Gastrocnemius medialis (tissue), 4 donors: ENCODE results near the gene KIAA0319L. TPM values are rescaled to one million over a fixed set of nuclear protein-coding genes. Genes with fewer than 3 reads are reported as not detected.

Source experiments
- ATAC-seq, 2 donors: fragments of 150-250 bp; one replicate each; pipeline ENCODE4 v1.9.1; 2016
- DNase-seq, 2 donors: peaks; one replicate each; pipeline ENCODE4 v3.0.0-alpha.2; 2019
- H3K27ac ChIP-seq, 4 donors: fragments of 200-600 bp; sonication (generic); 1 replicate in 1 of 4; 2 replicates in 3 of 4; pipeline ENCODE4 v1.5.1; 2016 to 2018; ENCODE audit warnings: mild to moderate bottlenecking in 2 of 4, moderate library complexity in 1 of 4
- H3K27me3 ChIP-seq, 3 donors: fragments of 200-600 bp; sonication (generic) in 2 of 3; 1 replicate in 1 of 3; 2 replicates in 2 of 3; pipeline versions ENCODE4 v1.5.1 to v1.6.0; 2016 to 2019; ENCODE audit warnings: mild to moderate bottlenecking in 1 of 3, moderate library complexity in 1 of 3
- H3K36me3 ChIP-seq, 2 donors: fragments of 200-600 bp; sonication (generic) in 1 of 2; one replicate each; pipeline ENCODE4 v1.5.1; 2017 to 2018
- H3K4me1 ChIP-seq, 2 donors: fragments of 200-600 bp; sonication (generic) in 1 of 2; one replicate each; pipeline ENCODE4 v1.5.1; 2016 to 2017; ENCODE audit warnings: mild to moderate bottlenecking in 2 of 2
- H3K4me3 ChIP-seq, 4 donors: fragments of 200-600 bp; sonication (generic) in 3 of 4; 1 replicate in 1 of 4; 2 replicates in 3 of 4; pipeline ENCODE4 v1.5.1; 2016 to 2019; ENCODE audit warnings: mild to moderate bottlenecking in 2 of 4
- H3K9me3 ChIP-seq, 3 donors: fragments of 200-600 bp; sonication (generic) in 2 of 3; 1 replicate in 1 of 3; 2 replicates in 2 of 3; pipeline ENCODE4 v1.5.1; 2016 to 2019
- POLR2A ChIP-seq, 2 donors: fragments of 450-650 bp; IDR thresholded peaks; one replicate each; pipeline ENCODE4 v1.6.1; 2017; ENCODE audit warnings: antibody characterized with exemption in 2 of 2, mild to moderate bottlenecking in 2 of 2, moderate library complexity in 2 of 2
- in situ Hi-C, 4 donors: fragments of 200-750 bp; cut with MboI; loops; one replicate each; pipeline versions ENCODE4 v1.15.0 to v1.8.0; 2017; ENCODE audit warnings: low sequenced_read_pairs in 4 of 4
- intact Hi-C: fragments of 100-400 bp; cut with DNase I; formaldehyde crosslinking; loops from one replicate; pipeline ENCODE4 v1.15.1; 2023; ENCODE audit warnings: low total_unique reads
- total RNA-seq, 4 donors: library from RNA; depleted of rRNA; stranded (reverse); fragments of >200 nt; gene quantifications; one replicate each; pipeline versions ENCODE4 v1.1.0 to v1.2.3, GENCODE V29; 2016
- TF ChIP-seq, protein P1 (sequence below), 5 experiments: fragments of 450-650 bp in 3 of 5; fragments of 200-600 bp in 2 of 5; sonication (generic) in 2 of 5; IDR thresholded peaks in 4 of 5; conservative IDR thresholded peaks in 1 of 5; 1 replicate in 4 of 5; 2 replicates in 1 of 5; pipeline ENCODE4 v1.5.1; 2016 to 2019; ENCODE audit warnings: antibody characterized with exemption in 5 of 5, mild to moderate bottlenecking in 3 of 5, moderate library complexity in 3 of 5

The KIAA0319L gene
- total RNA-seq, 4 donors from 2014 or later: 44.4 to 85.0 (median 69.2) TPM

DNA sequence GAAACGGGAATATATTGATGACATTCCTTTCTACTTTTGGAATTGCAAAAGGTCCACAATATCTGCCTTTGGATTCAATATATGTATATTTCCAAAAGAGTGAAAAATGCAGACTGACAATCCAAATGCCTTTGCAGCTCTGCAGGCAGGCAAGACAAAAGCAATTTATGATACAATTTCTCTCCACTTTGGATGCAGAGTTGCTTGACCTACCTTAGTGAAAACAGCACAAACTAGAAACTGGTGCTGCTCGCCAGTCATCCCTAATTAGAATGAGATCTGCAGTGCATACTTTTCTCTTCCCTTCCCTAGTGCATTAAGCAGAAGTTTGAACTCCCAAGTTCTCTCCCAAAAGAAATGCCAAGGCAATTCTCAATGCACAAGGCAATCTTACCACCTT is 56.8 kb downstream of the KIAA0319L start:
- Histone ChIP-seq H3K27ac (no peak overlapping the region), H3K27me3 (no peaks in the 10 kb centered on the region), H3K9me3 (no peaks in the 10 kb centered on the region), H3K4me1 (peaks cover 0 to under 1% of the 10 kb centered on the region in 2 donors), H3K4me3 (no peak overlapping the region), H3K36me3 (no peaks in the 10 kb centered on the region)
- in situ Hi-C loops: no loop called here
- TF ChIP-seq, protein P1, sequence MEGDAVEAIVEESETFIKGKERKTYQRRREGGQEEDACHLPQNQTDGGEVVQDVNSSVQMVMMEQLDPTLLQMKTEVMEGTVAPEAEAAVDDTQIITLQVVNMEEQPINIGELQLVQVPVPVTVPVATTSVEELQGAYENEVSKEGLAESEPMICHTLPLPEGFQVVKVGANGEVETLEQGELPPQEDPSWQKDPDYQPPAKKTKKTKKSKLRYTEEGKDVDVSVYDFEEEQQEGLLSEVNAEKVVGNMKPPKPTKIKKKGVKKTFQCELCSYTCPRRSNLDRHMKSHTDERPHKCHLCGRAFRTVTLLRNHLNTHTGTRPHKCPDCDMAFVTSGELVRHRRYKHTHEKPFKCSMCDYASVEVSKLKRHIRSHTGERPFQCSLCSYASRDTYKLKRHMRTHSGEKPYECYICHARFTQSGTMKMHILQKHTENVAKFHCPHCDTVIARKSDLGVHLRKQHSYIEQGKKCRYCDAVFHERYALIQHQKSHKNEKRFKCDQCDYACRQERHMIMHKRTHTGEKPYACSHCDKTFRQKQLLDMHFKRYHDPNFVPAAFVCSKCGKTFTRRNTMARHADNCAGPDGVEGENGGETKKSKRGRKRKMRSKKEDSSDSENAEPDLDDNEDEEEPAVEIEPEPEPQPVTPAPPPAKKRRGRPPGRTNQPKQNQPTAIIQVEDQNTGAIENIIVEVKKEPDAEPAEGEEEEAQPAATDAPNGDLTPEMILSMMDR (IDR thresholded peaks at IDR 0.05 in 4 of 5, conservative IDR thresholded peaks at IDR 0.05 in 1 of 5): no peak
- no peak for TF ChIP-seq POLR2A (IDR thresholded peaks at IDR 0.05)
- no peak for ATAC-seq
- intact Hi-C loops: no loop called here
- no peak for DNase-seq

DNA sequence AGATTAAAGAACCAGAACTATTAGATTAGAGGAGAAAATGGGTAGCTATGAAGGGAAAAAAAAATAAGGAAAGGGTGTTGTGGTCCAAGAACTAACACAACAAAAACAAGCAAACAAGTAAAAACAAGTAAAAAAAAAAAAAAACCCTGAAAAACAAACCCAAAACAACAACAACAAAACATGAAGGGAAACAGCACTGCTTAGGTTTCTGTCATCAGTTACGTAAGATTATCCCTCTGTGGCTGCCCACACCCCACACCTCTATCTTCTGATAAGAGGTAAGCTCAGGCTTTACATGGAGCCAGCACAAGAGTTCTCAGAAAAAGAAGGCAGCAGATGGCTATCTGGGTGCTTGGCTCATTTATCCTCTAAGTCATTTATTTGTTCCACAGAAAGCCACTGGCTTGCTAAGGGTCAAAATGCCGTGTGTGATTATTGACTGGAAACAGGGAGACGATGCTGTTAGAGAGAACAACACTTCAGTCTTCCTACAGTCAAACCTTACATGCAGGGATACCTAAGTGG is 57.5 kb downstream of the KIAA0319L start:
- in situ Hi-C loops (no loop called here), intact Hi-C loops (no loop called here)
- Histone ChIP-seq H3K4me1 (no peaks in the 10 kb centered on the region), H3K27me3 (no peaks in the 10 kb centered on the region), H3K27ac (no peak overlapping the region), H3K9me3 (no peaks in the 10 kb centered on the region), H3K4me3 (no peak overlapping the region), H3K36me3 (no peaks in the 10 kb centered on the region)
- TF ChIP-seq, protein P1 (IDR thresholded peaks at IDR 0.05 in 4 of 5, conservative IDR thresholded peaks at IDR 0.05 in 1 of 5): no peak
- TF ChIP-seq POLR2A (IDR thresholded peaks at IDR 0.05): no peak
- DNase-seq (no peak), ATAC-seq (no peak)

DNA sequence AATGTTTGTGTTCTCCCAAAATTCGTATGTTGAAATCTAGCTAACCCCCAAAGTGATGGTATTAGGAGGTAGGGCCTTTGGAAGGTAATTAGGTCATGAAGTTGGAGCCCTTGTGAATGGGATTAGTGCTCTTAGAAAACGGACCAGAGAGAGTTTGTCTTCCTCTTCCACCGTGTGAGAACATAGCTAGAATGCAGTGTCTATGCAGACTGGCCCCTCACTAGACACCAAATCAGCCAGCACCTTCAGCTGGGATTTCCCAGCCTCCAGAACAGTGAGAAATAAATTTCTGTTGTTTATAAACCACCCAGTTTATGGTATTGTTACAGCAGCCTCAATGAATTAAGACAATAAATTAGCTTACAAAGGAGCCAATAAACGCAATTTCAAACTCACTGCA is 58.0 kb downstream of the KIAA0319L start:
- no peak overlapping the region for H3K4me3 ChIP-seq
- H3K4me1 ChIP-seq: no peaks in the 10 kb centered on the region
- in situ Hi-C loops: no loop called here
- no peak for ATAC-seq
- DNase-seq: no peak
- no peaks in the 10 kb centered on the region for H3K27me3 ChIP-seq
- TF ChIP-seq POLR2A (IDR thresholded peaks at IDR 0.05): no peak
- TF ChIP-seq, protein P1 (IDR thresholded peaks at IDR 0.05 in 4 of 5, conservative IDR thresholded peaks at IDR 0.05 in 1 of 5): no peak
- H3K27ac ChIP-seq: no peak overlapping the region
- intact Hi-C loops: no loop called here
- no peaks in the 10 kb centered on the region for H3K9me3 ChIP-seq
- no peaks in the 10 kb centered on the region for H3K36me3 ChIP-seq

DNA sequence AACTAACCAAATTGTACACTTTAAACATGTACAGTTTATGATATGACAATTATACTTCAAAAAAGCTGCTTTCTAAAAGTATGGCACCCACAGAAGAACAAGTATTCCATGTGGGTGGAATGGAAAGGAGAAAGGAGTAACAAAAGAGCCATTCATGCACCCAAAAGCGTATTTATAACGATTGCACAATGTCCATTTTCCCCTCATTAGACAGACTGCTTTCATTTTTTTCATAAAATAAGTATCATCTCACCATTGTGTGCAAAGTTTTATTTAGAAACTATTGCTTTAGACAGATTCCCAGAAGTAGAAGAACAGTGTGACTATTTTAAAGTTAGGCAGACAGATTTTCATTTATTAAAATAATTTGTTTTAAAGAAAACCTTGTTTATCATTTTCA is 59.6 kb downstream of the KIAA0319L start:
- TF ChIP-seq, protein P1 (IDR thresholded peaks at IDR 0.05 in 4 of 5, conservative IDR thresholded peaks at IDR 0.05 in 1 of 5): no peak
- no peak for TF ChIP-seq POLR2A (IDR thresholded peaks at IDR 0.05)
- DNase-seq (no peak), ATAC-seq (no peak)
- no peaks in the 10 kb centered on the region for H3K27me3 ChIP-seq
- H3K27ac ChIP-seq: no peak overlapping the region
- H3K4me1 ChIP-seq: no peaks in the 10 kb centered on the region
- intact Hi-C loops (no loop called here), in situ Hi-C loops (no loop called here)
- H3K9me3 ChIP-seq: no peaks in the 10 kb centered on the region
- no peaks in the 10 kb centered on the region for H3K36me3 ChIP-seq
- H3K4me3 ChIP-seq: no peak overlapping the region

DNA sequence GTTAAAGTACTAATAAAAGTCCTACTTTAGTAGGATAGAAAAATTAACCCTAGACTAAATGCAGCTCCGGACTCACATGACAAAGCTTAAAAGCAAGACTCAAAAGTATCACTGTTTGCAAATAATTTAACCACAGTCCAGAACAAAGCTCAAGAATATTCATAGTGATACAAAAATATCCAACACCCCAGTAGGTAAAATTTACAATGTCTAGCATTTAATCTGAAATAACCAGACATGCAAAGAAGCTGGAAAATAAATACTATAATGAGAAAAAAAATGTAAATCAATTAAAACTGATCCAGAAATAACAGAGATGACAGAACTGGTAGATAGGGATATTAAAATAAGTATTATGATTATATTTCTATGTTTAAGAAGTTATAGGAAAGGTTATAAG is 67.0 kb downstream of the KIAA0319L start:
- H3K27me3 ChIP-seq: no peaks in the 10 kb centered on the region
- ATAC-seq (no peak), DNase-seq (no peak)
- no peak for TF ChIP-seq POLR2A (IDR thresholded peaks at IDR 0.05)
- TF ChIP-seq, protein P1 (IDR thresholded peaks at IDR 0.05 in 4 of 5, conservative IDR thresholded peaks at IDR 0.05 in 1 of 5): no peak
- H3K36me3 ChIP-seq: no peaks in the 10 kb centered on the region
- H3K27ac ChIP-seq: no peak overlapping the region
- H3K4me1 ChIP-seq: peaks cover 0 to 11% of the 10 kb centered on the region in 2 donors
- in situ Hi-C loops: no loop called here
- H3K4me3 ChIP-seq: no peak overlapping the region
- no peaks in the 10 kb centered on the region for H3K9me3 ChIP-seq
- intact Hi-C loops: no loop called here
